Astrocyte (in vitro differentiated cells and primary cell): Measurements from ENCODE around the gene NTRK3. TPM values are rescaled to one million over a fixed set of nuclear protein-coding genes. Genes with fewer than 3 reads are reported as not detected.

Source experiments
- DNase-seq: peaks from one replicate; pipeline ENCODE4 v3.0.0-alpha.2; 2010; ENCODE audit warnings: low read depth
- FAIRE-seq: peaks from 2 replicates; lab custom pipeline; 2011; peaks lifted over from hg19 to GRCh38; lab: Jason Lieb, UNC
- H2AFZ ChIP-seq: 2 replicates; pipeline ENCODE4 v1.6.0; 2012; ENCODE audit warnings: low read depth, low read length, inconsistent platforms
- H3K27ac ChIP-seq: 2 replicates; pipeline ENCODE4 v1.5.1; 2011; ENCODE audit warnings: low read depth, low read length, inconsistent platforms
- H3K27me3 ChIP-seq: 2 replicates; pipeline ENCODE4 v1.6.0; 2011; ENCODE audit warnings: low read length, inconsistent platforms; ENCODE audit not compliant: insufficient read depth
- H3K36me3 ChIP-seq: 2 replicates; pipeline ENCODE4 v1.5.1; 2011; ENCODE audit warnings: low read length, inconsistent platforms; ENCODE audit not compliant: insufficient read depth
- H3K4me1 ChIP-seq: 2 replicates; pipeline ENCODE4 v1.5.1; 2011; ENCODE audit warnings: low read length, inconsistent platforms; ENCODE audit not compliant: insufficient read depth
- H3K4me2 ChIP-seq: 2 replicates; pipeline ENCODE4 v1.6.0; 2012; ENCODE audit warnings: low read length, inconsistent platforms
- H3K4me3 ChIP-seq: 2 replicates; pipeline ENCODE4 v1.5.1; 2011; ENCODE audit warnings: low read depth, mild to moderate bottlenecking, low read length, inconsistent platforms; ENCODE audit not compliant: insufficient read depth
- H3K79me2 ChIP-seq: 2 replicates; pipeline ENCODE4 v1.6.0; 2012; ENCODE audit warnings: mild to moderate bottlenecking, low read length, inconsistent platforms; ENCODE audit not compliant: insufficient read depth
- H3K9ac ChIP-seq: 2 replicates; pipeline ENCODE4 v1.6.0; 2012; ENCODE audit warnings: mild to moderate bottlenecking, low read length, inconsistent platforms
- H3K9me3 ChIP-seq: 2 replicates; pipeline ENCODE4 v1.5.1; 2012; ENCODE audit warnings: low read depth, mild to moderate bottlenecking, low read length, inconsistent platforms; ENCODE audit not compliant: insufficient read depth
- H4K20me1 ChIP-seq: 2 replicates; pipeline ENCODE4 v1.6.0; 2012; ENCODE audit warnings: low read length, inconsistent platforms; ENCODE audit not compliant: insufficient read depth
- H3K27ac Mint-ChIP-seq: one replicate; pipeline ENCODE4 v1.8.0; 2021; ENCODE audit warnings: mild to moderate bottlenecking, mixed read lengths; ENCODE audit not compliant: unreplicated experiment
- H3K27me3 Mint-ChIP-seq: one replicate; pipeline ENCODE4 v1.8.0; 2021; ENCODE audit warnings: low read depth, mixed read lengths; ENCODE audit not compliant: unreplicated experiment
- H3K36me3 Mint-ChIP-seq: one replicate; pipeline ENCODE4 v1.8.0; 2021; ENCODE audit warnings: low read depth, mixed read lengths; ENCODE audit not compliant: unreplicated experiment
- H3K4me1 Mint-ChIP-seq: one replicate; pipeline ENCODE4 v1.8.0; 2021; ENCODE audit warnings: low read depth, mixed read lengths; ENCODE audit not compliant: unreplicated experiment
- H3K4me3 Mint-ChIP-seq: one replicate; pipeline ENCODE4 v1.8.0; 2021; ENCODE audit warnings: mild to moderate bottlenecking, moderate library complexity, mixed read lengths; ENCODE audit not compliant: unreplicated experiment
- H3K9me3 Mint-ChIP-seq: one replicate; pipeline ENCODE4 v1.8.0; 2021; ENCODE audit warnings: mild to moderate bottlenecking, mixed read lengths; ENCODE audit not compliant: unreplicated experiment
- EZH2 ChIP-seq: IDR thresholded peaks from 2 replicates; pipeline ENCODE4 v1.6.1; 2012; ENCODE audit warnings: mild to moderate bottlenecking, low read length, inconsistent platforms; ENCODE audit not compliant: insufficient read depth
- total RNA-seq: library from RNA; stranded (reverse); gene quantifications from 2 replicates; pipeline ENCODE4 v1.2.1, GENCODE V29; 2021
- TF ChIP-seq, protein P1 (sequence below): IDR thresholded peaks from 2 replicates; pipeline ENCODE4 v1.5.1; 2011; ENCODE audit warnings: low read depth, mild to moderate bottlenecking, inconsistent platforms, low read length, moderate library complexity; ENCODE audit not compliant: insufficient read depth

NTRK3 gene
- total RNA-seq, 1 donor from 2014 or later: 12.9 TPM

GRCh38 chr15:88233921-88234320 lies 22.6 kb downstream of the NTRK3 start:
- Mint-ChIP-seq H3K4me1 (peaks cover 6% of the 10 kb centered on the region), H3K9me3 (peaks cover 1% of the 10 kb centered on the region), H3K27me3 (peaks cover 9% of the 10 kb centered on the region), H3K36me3 (no peaks in the 10 kb centered on the region), H3K27ac (no peak overlapping the region), H3K4me3 (no peak overlapping the region)
- TF ChIP-seq, protein P1, sequence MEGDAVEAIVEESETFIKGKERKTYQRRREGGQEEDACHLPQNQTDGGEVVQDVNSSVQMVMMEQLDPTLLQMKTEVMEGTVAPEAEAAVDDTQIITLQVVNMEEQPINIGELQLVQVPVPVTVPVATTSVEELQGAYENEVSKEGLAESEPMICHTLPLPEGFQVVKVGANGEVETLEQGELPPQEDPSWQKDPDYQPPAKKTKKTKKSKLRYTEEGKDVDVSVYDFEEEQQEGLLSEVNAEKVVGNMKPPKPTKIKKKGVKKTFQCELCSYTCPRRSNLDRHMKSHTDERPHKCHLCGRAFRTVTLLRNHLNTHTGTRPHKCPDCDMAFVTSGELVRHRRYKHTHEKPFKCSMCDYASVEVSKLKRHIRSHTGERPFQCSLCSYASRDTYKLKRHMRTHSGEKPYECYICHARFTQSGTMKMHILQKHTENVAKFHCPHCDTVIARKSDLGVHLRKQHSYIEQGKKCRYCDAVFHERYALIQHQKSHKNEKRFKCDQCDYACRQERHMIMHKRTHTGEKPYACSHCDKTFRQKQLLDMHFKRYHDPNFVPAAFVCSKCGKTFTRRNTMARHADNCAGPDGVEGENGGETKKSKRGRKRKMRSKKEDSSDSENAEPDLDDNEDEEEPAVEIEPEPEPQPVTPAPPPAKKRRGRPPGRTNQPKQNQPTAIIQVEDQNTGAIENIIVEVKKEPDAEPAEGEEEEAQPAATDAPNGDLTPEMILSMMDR: no peak
- no peak for TF ChIP-seq EZH2
- no peak overlapping the region for H2AFZ ChIP-seq
- FAIRE-seq: no peak
- no peak overlapping the region for H3K4me2 ChIP-seq
- no peaks in the 10 kb centered on the region for H3K9me3 ChIP-seq
- H3K9ac ChIP-seq: no peak overlapping the region
- no peak for DNase-seq
- no peak overlapping the region for H3K27ac ChIP-seq
- H4K20me1 ChIP-seq: no peaks in the 10 kb centered on the region
- H3K27me3 ChIP-seq: no peaks in the 10 kb centered on the region
- no peaks in the 10 kb centered on the region for H3K4me1 ChIP-seq
- peaks cover 8% of the 10 kb centered on the region for H3K79me2 ChIP-seq
- H3K4me3 ChIP-seq: no peak overlapping the region
- no peaks in the 10 kb centered on the region for H3K36me3 ChIP-seq

DNA sequence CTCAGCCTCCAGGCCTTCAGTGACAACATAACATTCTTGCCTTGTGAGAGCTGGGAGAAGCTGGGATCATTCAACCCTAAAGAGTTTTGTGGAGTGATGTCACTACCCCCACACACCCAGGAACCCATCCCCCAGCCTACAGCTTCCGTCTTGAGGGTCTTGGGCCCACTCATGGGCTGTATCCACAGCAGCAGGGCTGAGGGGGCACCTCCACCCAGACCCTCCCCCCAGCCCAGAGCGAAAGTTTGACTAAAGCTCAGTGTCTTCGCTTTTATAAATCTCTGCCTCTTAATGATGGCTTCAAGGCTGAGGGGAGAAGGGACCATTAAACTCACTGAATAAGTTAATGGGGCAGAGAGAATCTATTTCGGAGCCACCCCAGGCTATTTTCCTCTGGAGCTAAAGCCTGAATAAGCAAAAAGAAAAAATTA lies 23.8 kb downstream of the NTRK3 start:
- Histone ChIP-seq H4K20me1 (no peaks in the 10 kb centered on the region), H3K4me3 (no peak overlapping the region), H3K27ac (no peak overlapping the region), H2AFZ (no peak overlapping the region), H3K9ac (no peak overlapping the region), H3K36me3 (no peaks in the 10 kb centered on the region), H3K79me2 (peaks cover 8% of the 10 kb centered on the region), H3K4me1 (no peaks in the 10 kb centered on the region), H3K9me3 (no peaks in the 10 kb centered on the region), H3K4me2 (no peak overlapping the region), H3K27me3 (no peaks in the 10 kb centered on the region)
- no peak for DNase-seq
- Mint-ChIP-seq H3K4me1 (peaks cover 3% of the 10 kb centered on the region), H3K27ac (no peak overlapping the region), H3K36me3 (peaks cover 1% of the 10 kb centered on the region), H3K27me3 (peaks cover 17% of the 10 kb centered on the region), H3K9me3 (peaks cover 1% of the 10 kb centered on the region), H3K4me3 (no peak overlapping the region)
- TF ChIP-seq EZH2: no peak
- TF ChIP-seq, protein P1: no peak
- no peak for FAIRE-seq

DNA sequence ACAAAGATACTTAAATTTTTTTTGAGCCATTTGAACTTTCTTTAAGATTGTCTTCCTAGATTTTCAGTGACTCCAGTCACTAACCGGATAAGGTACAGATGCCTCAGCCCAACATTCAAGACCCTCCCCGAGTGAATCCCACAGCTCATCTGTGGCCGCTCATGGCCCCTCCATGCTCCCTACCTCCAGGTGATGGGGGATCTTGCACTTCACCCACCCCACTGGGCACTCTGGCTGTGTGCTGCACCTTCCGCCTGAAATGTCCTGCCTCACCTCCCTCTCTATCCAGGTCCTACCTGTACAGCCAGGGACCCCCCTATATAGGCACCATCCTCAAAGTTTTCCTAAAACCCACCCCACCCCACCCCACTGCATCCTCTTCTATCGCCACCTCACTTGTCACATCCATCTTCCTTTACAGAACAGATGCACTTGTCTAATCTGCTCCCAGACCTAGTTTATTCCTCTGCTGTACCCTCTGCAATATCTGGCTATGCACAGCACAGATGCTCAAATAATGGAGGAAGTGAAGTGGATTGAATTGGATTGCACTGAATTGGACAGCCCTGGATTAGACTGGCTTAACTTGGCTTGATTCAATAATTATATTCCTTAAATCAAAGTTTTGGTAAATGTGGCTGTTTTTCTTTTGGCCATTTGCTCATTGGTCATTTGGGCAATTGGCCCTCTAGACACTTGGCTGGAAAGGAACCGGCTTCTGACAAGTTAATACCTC lies 24.5 kb downstream of the NTRK3 start:
- DNase-seq (no peak), FAIRE-seq (no peak)
- Mint-ChIP-seq H3K9me3 (peaks cover 1% of the 10 kb centered on the region), H3K4me1 (peaks cover 3% of the 10 kb centered on the region), H3K36me3 (peaks cover 1% of the 10 kb centered on the region), H3K27me3 (peaks cover 22% of the 10 kb centered on the region), H3K27ac (no peak overlapping the region), H3K4me3 (no peak overlapping the region)
- no peak overlapping the region for H3K9ac ChIP-seq
- no peak overlapping the region for H3K4me3 ChIP-seq
- no peaks in the 10 kb centered on the region for H3K9me3 ChIP-seq
- no peaks in the 10 kb centered on the region for H3K36me3 ChIP-seq
- no peak for TF ChIP-seq EZH2
- TF ChIP-seq, protein P1: no peak
- no peaks in the 10 kb centered on the region for H3K4me1 ChIP-seq
- no peaks in the 10 kb centered on the region for H3K27me3 ChIP-seq
- no peak overlapping the region for H2AFZ ChIP-seq
- H3K79me2 ChIP-seq: peaks cover 8% of the 10 kb centered on the region
- no peaks in the 10 kb centered on the region for H4K20me1 ChIP-seq
- no peak overlapping the region for H3K27ac ChIP-seq
- no peak overlapping the region for H3K4me2 ChIP-seq
